CD14-positive monocyte (primary cell): ENCODE data around the gene TBCEL. TPM values are rescaled to one million over a fixed set of nuclear protein-coding genes. Genes with fewer than 3 reads are reported as not detected.
"Not testable (repeated sequence)": the region's sequence is repeated elsewhere in the genome, so short reads cannot be mapped to it uniquely, and the experiment has no call there.

Source experiments
- DNase-seq, 3 donors: peaks; one replicate each; pipeline ENCODE4 v3.0.0-alpha.2; 2011 to 2022
- H2AFZ ChIP-seq: 2 replicates; pipeline ENCODE4 v1.6.0; 2012; ENCODE audit warnings: mild to moderate bottlenecking, low read depth, low read length, inconsistent platforms; ENCODE audit not compliant: insufficient read depth, poor library complexity, severe bottlenecking
- H3K27ac ChIP-seq, 2 donors: 1 replicate in 1 of 2; 2 replicates in 1 of 2; pipeline ENCODE4 v1.5.1; 2012 to 2013; ENCODE audit warnings: low read length in 2 of 2, control low read depth in 1 of 2, inconsistent platforms in 1 of 2, low read depth in 1 of 2, mild to moderate bottlenecking in 1 of 2
- H3K27me3 ChIP-seq, 2 donors: one replicate each; pipeline versions ENCODE4 v1.6.0 to v1.6.1; 2011 to 2013; ENCODE audit warnings: low read length in 2 of 2; ENCODE audit not compliant: control insufficient read depth in 2 of 2, insufficient read depth in 2 of 2
- H3K36me3 ChIP-seq, 2 donors: replicated peaks in 1 of 2; 1 replicate in 1 of 2; 2 replicates in 1 of 2; pipeline versions ENCODE4 v1.5.1 to v1.6.1; 2012 to 2013; ENCODE audit warnings: low read length in 2 of 2, control low read depth in 1 of 2, inconsistent platforms in 1 of 2, mild to moderate bottlenecking in 1 of 2; ENCODE audit not compliant: insufficient read depth in 2 of 2, control insufficient read depth in 1 of 2
- H3K4me1 ChIP-seq, 2 donors: 1 replicate in 1 of 2; 2 replicates in 1 of 2; pipeline versions ENCODE4 v1.5.1 to v1.6.1; 2012 to 2013; ENCODE audit warnings: low read length in 2 of 2, control low read depth in 1 of 2, inconsistent platforms in 1 of 2, mild to moderate bottlenecking in 1 of 2, moderate library complexity in 1 of 2; ENCODE audit not compliant: insufficient read depth in 2 of 2, control insufficient read depth in 1 of 2
- H3K4me2 ChIP-seq: replicated peaks from 2 replicates; pipeline ENCODE3; 2012; ENCODE audit warnings: low read length, moderate library complexity, mild to moderate bottlenecking; ENCODE audit not compliant: poor library complexity, severe bottlenecking; ENCODE audit errors: extremely low read depth
- H3K4me3 ChIP-seq, 3 experiments: fragments of 200-600 bp in 1 of 3; sonication (generic) in 1 of 3; replicated peaks in 1 of 3; 1 replicate in 2 of 3; 2 replicates in 1 of 3; pipeline ENCODE4 v1.5.1; 2011 to 2013; ENCODE audit warnings: low read length in 3 of 3, mild to moderate bottlenecking in 3 of 3, control low read depth in 2 of 3, low read depth in 2 of 3, inconsistent platforms in 1 of 3, moderate library complexity in 1 of 3
- H3K79me2 ChIP-seq: 2 replicates; pipeline ENCODE4 v1.6.0; 2012; ENCODE audit warnings: mild to moderate bottlenecking, control low read depth, inconsistent platforms, low read length, moderate library complexity; ENCODE audit not compliant: insufficient read depth
- H3K9ac ChIP-seq: 2 replicates; pipeline ENCODE4 v1.6.0; 2017; ENCODE audit warnings: low read length, mild to moderate bottlenecking; ENCODE audit not compliant: insufficient read depth, poor library complexity, severe bottlenecking
- H3K9me3 ChIP-seq, 2 donors: replicated peaks in 1 of 2; 1 replicate in 1 of 2; 2 replicates in 1 of 2; pipeline versions ENCODE4 v1.5.1 to v1.6.1; 2012 to 2013; ENCODE audit warnings: low read length in 2 of 2, control low read depth in 1 of 2; ENCODE audit not compliant: control insufficient read depth in 1 of 2, insufficient read depth in 1 of 2
- H4K20me1 ChIP-seq: 2 replicates; pipeline ENCODE4 v1.6.0; 2012; ENCODE audit warnings: mild to moderate bottlenecking, low read length, control low read depth, moderate library complexity; ENCODE audit not compliant: insufficient read depth
- H3K27ac Mint-ChIP-seq, 7 donors: one replicate each; pipeline ENCODE4 v1.8.0; 2020; ENCODE audit warnings: mild to moderate bottlenecking in 7 of 7, mixed read lengths in 7 of 7, moderate library complexity in 6 of 7, inconsistent platforms in 2 of 7
- H3K27me3 Mint-ChIP-seq, 3 donors: one replicate each; pipeline ENCODE4 v1.8.0; 2021 to 2022; ENCODE audit warnings: low read depth in 3 of 3, mild to moderate bottlenecking in 3 of 3, mixed read lengths in 3 of 3, moderate library complexity in 3 of 3, inconsistent platforms in 1 of 3
- H3K36me3 Mint-ChIP-seq, 2 donors: one replicate each; pipeline ENCODE4 v1.8.0; 2020; ENCODE audit warnings: mixed read lengths in 2 of 2, inconsistent platforms in 1 of 2, mild to moderate bottlenecking in 1 of 2
- H3K4me1 Mint-ChIP-seq: one replicate; pipeline ENCODE4 v1.8.0; 2020; ENCODE audit warnings: mild to moderate bottlenecking, mixed read lengths
- H3K4me3 Mint-ChIP-seq, 2 donors: one replicate each; pipeline ENCODE4 v1.8.0; 2020; ENCODE audit warnings: mild to moderate bottlenecking in 2 of 2, mixed read lengths in 2 of 2, moderate library complexity in 1 of 2
- H3K9me3 Mint-ChIP-seq, 7 donors: one replicate each; pipeline ENCODE4 v1.8.0; 2020 to 2022; ENCODE audit warnings: mixed read lengths in 7 of 7, mild to moderate bottlenecking in 6 of 7, moderate library complexity in 6 of 7, inconsistent platforms in 2 of 7
- WGBS: methylation state at CpG from one replicate; pipeline ENCODE4 v1.1.5; 2013; ENCODE audit warnings: missing lambda C conversion rate; ENCODE audit not compliant: insufficient coverage; 5-methylcytosine and 5-hydroxymethylcytosine counted together
- intact Hi-C, 2 donors: fragments of 100-400 bp; cut with micrococcal nuclease; formaldehyde crosslinking; loops; one replicate each; pipeline versions ENCODE4 v1.15.0 to v1.15.1; 2023
- polyA plus RNA-seq, 3 donors: library from polyadenylated mRNA; depleted of rRNA in 1 of 3; unstranded in 2 of 3; stranded (reverse) in 1 of 3; fragments of 300-500 nt in 2 of 3; fragments of >200 nt in 1 of 3; fragmentation: Illumina TruSeq in 2 of 3; gene quantifications; 1 replicate in 2 of 3; 2 replicates in 1 of 3; pipeline ENCODE4 v1.2.3, GENCODE V29; 2012 to 2021
- TF ChIP-seq, protein P1 (sequence below): fragments of 200-600 bp; IDR thresholded peaks from one replicate; pipeline ENCODE4 v1.8.0; 2022; ENCODE audit warnings: antibody characterized with exemption, mild to moderate bottlenecking

Gene TBCEL
- polyA plus RNA-seq, 3 donors = 3.9 to 6.5 (median 5.0) TPM

DNA sequence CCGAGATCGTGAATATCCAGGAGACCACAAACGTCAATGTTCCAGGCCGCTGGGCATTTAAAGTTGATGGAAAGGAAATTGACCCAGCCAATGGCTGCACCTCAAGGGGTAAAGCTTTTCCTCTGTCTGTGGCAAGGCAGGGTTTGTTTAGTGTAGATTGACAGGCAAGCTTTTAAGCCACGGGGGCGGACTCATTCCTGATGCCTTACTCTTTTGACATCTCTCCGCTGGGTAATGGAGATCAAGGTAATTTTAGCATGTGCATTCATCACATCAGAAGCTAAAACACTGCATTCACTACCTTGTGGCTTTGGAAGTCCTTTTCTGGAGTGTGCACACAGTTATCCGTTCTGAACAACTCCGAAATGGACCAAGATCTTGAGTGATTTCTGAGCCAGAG, 89.7 kb downstream of the TBCEL start:
- Histone ChIP-seq H3K79me2 (no peaks in the 10 kb centered on the region), H2AFZ (no peak overlapping the region), H3K36me3 (no peaks in the 10 kb centered on the region), H3K9ac (no peak overlapping the region), H3K27me3 (peaks cover 5 to 13% of the 10 kb centered on the region in 2 donors), H3K4me2 (no peak overlapping the region), H3K4me3 (no peak overlapping the region), H3K4me1 (no peaks in the 10 kb centered on the region), H3K27ac (no peak overlapping the region), H3K9me3 (no peaks in the 10 kb centered on the region), H4K20me1 (no peaks in the 10 kb centered on the region)
- Mint-ChIP-seq H3K36me3 (no peaks in the 10 kb centered on the region), H3K27ac (no peak overlapping the region), H3K4me1 (no peaks in the 10 kb centered on the region), H3K27me3 (peaks cover 12 to 28% (median 23%) of the 10 kb centered on the region in 3 donors), H3K9me3 (no peaks in the 10 kb centered on the region), H3K4me3 (no peak overlapping the region)
- TF ChIP-seq, protein P1, sequence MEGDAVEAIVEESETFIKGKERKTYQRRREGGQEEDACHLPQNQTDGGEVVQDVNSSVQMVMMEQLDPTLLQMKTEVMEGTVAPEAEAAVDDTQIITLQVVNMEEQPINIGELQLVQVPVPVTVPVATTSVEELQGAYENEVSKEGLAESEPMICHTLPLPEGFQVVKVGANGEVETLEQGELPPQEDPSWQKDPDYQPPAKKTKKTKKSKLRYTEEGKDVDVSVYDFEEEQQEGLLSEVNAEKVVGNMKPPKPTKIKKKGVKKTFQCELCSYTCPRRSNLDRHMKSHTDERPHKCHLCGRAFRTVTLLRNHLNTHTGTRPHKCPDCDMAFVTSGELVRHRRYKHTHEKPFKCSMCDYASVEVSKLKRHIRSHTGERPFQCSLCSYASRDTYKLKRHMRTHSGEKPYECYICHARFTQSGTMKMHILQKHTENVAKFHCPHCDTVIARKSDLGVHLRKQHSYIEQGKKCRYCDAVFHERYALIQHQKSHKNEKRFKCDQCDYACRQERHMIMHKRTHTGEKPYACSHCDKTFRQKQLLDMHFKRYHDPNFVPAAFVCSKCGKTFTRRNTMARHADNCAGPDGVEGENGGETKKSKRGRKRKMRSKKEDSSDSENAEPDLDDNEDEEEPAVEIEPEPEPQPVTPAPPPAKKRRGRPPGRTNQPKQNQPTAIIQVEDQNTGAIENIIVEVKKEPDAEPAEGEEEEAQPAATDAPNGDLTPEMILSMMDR = no peak
- intact Hi-C loops = loop anchor here in 1 of 2 donors (10.0 kb wide), 1 partner anchor 599 kb away; the partner anchor contains the start of gene GRIK4
- 25% methylated on average over 2 of the region's 9 CpGs for WGBS
- no peak for DNase-seq

DNA sequence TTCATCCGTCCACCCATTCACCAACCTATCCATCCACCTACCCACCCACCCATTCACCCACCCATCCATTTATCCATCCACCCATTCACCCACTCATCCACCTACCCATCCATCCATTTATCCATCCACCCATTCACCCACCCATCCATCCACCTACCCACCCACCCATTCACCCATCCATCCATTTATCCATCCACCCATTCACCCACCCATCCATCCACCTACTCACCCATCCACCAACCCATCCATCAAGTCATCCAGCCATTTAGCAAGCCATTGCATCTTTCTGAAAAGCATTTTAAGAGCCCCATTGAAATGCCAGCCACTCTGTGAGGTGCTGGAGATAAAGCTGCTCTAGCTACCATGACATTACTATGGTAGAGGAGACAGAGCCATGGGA, 91.1 kb downstream of the TBCEL start:
- not testable (repeated sequence) for H3K27ac Mint-ChIP-seq, H3K4me1 Mint-ChIP-seq, H3K36me3 ChIP-seq, H2AFZ ChIP-seq, H3K4me3 ChIP-seq, H3K27ac ChIP-seq, H3K36me3 Mint-ChIP-seq, H3K4me3 Mint-ChIP-seq, H3K4me2 ChIP-seq, H3K9ac ChIP-seq, H3K9me3 ChIP-seq, H4K20me1 ChIP-seq, H3K79me2 ChIP-seq, DNase-seq, H3K9me3 Mint-ChIP-seq, H3K4me1 ChIP-seq
- H3K27me3 ChIP-seq = peaks cover 5 to 13% of the 10 kb centered on the region in 2 donors
- peaks cover 10 to 23% (median 23%) of the 10 kb centered on the region in 3 donors for H3K27me3 Mint-ChIP-seq
- WGBS = no CpG with 5 or more reads among the region's 1 CpG
- intact Hi-C loops = loop anchor here in 1 of 2 donors (10.0 kb wide), 1 partner anchor 600 kb away; the partner anchor contains the start of gene GRIK4
